Femur (tissue), 1 donor: ENCODE measurements around the gene RAX2.

Experiments
- DNase-seq: peaks from one replicate; pipeline ENCODE4 v3.0.0-alpha.2; 2017

The RAX2 gene

DNA sequence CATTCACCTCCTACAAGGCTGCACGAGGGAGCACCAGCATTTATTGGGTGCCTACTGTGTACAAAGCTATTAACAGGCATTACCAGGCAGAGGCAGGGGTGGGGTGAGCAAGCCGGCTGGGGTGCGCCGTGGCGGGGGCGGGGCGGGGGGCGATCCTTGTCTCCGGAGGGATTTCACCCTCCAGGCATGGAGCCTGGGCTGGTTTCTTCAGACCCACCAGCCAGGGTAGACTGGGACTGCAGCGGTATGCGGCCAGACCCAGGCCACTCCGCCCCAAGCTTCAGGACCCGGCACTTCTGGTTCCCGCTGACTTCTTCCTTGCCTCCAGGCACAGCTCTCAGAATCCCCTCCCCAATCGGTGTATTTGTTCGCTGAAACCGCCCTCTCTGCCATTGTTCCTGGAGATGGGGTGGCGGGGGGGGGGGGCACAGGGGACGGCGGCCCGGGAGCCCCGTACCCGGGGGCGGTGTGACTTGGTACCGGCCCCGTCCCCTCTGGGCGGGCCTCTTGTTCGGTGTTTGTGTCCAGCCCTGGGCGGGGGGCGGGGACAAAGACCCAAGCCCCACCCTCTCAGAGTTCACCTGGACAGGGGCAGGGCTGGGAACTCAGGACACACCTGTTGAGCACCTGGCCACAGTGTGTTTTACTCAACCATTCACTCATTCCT lies 49.5 kb downstream of the RAX2 start:
- DNase-seq = no peak

DNA sequence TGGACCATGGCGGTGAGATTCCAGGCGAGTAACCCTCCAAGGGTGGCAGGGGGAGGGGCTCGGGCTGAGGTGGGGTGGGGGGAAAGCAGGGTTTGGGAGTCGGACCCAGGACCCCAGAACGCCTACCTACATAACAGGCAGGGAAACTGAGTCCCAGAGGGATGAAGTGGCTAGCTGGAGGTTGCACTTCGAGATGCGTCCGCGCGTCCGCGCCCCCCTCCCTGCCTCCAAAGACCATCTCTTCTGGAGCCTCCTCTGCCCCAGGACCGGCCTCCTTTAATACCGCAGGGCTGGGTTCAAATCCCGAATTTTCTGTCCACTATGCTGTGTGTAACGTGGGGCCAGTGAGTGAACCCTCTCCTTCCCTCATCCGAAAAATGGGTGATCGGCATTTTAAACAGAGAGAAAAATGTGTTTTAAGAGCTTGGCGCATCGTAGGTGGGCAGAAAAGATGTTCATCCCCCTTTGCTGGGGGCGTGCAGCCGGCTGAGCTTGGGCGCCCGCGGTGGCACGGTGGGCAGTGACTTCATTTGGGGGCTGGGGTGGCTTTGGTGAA lies 50.1 kb downstream of the RAX2 start:
- DNase-seq = no peak

DNA sequence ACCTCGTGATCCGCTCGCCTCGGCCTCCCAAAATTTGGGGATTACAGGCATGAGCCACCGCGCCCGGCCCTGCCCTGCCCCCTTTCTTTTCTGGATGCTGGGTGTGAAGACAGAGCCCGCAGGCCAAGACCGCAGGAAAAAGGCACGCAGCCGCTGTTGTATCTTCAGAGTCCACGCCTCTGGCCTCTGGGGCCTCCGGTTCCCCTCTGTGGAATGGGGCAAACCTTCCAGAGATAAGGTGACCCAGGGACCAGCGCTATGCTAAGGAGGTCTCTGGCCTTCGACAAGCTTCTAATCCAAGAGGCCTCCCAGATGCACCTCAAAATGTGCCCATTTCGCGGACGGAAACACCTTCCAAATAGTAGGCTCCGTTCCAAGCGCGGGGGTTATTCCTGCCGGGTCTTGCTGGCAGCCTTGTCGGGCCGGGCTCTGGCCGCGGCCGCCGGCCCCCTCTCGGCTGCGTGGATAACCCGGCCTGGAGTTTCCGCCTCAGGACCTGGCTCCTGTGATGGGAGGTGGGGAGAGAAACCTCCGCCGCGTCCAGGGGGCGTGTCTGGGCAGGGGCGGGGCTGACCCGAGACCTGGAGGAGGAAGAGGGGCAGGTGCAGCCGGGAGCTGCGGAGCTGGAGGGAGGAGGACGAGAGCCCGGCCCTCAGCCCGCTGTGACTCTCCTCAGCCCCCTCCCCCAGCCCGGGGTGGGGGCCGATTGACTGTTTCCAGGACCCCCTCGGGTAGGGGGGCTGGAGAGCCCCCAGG lies 50.7 kb downstream of the RAX2 start:
- peak; percentile 85 for DNase-seq

DNA sequence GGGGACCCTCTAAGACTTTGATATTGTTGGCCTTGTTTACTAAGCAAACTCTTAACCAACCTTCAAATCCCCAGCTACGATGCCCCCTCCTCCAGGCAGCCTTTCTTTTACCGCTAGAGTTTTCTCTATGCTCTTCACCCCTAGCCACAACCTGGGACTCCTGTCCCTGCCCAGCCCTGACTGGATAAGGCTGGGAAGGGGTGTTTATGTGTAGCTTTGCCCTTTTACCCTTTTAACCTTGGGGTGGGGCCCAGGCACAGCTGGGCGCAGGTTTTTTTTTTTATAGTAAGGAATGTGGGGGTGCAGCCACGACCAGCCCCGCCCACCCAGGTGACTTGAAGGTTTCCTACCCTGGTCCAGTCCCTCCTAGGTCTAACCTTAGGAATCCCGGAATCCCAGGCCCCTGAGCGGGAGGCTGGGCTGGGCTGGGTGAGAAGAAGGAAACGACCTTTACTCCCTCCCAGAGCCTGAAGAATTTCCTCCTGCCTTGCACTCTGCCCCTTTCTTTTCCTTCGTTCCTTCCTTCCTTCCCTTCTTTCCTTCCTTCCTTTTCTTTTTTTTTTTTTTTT lies 51.6 kb downstream of the RAX2 start:
- no peak for DNase-seq

DNA sequence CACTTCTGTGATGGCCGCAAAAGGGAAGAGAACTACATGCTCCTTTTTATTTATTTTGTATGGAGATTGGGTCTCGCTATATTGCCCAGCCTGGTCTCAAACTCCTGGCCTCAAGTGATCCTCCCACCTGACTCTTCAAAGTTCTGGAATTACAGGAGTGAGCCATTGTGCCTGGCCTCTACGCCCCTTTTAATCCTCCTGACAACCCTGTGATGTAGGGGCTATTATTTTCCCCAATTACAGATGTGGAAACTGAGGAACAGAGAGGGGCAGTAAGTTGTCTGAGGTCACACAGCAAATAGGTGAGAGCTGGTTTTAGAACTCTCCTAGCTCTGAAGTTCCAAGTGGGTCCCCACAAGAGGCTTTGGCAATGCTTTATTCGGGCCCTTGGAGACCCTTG lies 52.2 kb downstream of the RAX2 start:
- DNase-seq = no peak
